NCI-H2196 (cell line): ENCODE results near the gene NKX2-3.

Source experiments
- DNase-seq: peaks from one replicate; lab custom pipeline; 2025; ENCODE audit not compliant: unreplicated experiment; lab: John Stamatoyannopoulos, UW

Gene NKX2-3

DNA sequence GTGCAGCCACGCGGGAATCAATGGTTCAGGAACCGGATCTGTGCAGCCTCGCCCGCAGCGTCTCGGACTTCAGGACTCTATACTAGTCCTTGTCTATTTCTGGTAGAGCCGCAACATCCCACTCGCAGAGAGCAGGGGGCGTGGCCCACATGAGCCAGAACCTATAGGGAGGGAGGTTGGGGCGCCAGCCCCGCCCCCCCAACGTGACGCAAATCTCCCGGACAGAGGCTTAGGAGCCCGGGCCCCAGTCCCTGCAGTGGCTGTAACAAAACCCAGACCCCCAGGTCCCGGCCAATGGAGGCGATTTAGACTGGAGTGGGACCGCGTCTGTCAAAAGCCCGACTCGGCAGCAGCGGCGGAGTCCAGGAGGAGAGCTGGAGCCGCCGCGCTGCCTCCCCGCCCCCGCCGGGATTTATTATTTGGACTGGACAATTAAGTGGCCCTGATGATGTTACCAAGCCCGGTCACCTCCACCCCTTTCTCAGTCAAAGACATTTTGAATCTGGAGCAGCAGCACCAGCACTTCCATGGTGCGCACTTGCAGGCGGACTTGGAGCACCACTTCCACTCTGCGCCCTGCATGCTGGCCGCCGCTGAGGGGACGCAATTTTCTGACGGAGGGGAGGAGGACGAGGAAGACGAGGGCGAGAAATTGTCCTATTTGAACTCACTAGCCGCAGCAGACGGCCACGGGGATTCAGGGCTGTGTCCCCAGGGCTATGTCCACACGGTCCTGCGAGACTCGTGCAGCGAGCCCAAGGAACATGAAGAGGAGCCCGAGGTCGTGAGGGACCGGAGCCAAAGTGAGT, at the start of gene NKX2-3:
TSS of gene NKX2-3 (plus strand) at position 256 of the 809 bp plus-strand sequence. CDS start at position 446, 190 bp downstream.
- no peak for DNase-seq

DNA sequence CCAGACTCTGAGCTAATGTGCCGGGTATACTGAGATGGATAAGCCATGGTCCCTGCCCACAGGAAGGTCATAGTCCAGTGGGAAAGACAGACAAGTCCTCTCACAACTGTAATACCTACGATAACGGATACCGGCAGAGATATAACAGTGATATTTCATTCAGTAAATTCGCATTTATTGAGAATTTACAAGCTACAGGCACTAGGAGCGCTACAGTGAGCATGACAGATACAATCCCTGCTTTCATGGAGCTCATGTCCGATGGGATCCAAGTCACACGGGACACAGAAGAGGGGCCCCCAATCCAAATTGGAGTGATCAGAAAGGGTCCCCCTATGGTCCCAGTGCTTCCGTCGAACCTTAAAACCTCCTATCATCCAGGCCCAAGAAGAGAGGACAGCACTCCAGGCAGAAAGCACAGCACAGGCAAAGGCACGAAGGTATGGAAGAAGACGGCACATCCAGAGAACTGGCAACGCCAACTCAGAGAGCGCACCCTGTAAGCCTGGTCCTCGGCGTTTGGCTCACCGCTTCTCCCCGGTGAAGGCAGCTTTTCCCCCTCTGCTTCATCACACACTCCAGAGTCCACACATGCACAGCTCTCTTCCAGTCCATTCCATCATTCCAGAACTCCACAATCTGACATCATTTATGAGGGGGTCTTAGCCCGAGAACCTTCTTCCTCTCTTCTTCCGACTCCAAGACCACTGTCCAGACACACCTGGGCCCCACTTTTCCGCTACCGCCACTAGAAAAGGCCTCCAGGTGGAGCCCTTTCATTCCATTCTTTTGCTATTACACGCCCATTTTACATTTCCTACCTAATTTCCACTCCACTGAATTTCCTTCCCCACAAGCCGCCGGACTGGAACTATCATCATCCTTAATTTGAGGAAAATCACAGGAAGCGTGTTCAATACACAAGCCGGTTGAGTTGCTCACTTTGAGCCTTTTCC, 47.8 kb upstream of the NKX2-3 start:
- DNase-seq: no peak

DNA sequence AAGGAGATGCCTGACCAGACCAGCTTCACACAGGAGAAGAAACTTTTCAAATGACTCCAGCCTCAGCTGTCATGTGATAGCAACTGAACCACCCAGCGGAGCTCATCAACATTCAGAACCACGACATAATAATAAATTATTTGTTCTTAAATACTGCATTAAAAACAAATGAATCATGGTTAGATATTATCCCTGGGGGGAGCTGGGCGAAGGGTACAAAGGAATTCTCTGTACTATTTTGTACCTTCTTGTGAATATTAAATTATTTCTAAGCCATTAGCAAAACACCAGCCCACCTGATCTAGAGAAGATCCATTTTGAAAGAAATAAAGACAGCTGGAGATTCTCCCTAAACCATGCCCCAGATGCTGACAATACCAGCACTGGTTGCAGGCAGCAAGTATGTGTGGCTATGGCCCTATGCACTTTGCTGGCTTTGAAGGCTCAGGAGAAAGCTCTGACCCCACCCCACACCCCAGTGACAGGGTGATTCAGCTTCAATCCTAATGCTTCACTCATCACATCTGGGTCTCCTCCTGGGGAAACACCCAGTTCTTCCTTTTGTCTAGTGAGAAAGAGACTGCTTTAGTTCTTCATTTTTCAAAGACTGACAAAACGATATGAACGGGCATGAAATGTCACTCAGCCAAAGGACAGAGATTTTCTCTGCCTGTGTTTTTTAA, 45.5 kb upstream of the NKX2-3 start:
- no peak for DNase-seq

DNA sequence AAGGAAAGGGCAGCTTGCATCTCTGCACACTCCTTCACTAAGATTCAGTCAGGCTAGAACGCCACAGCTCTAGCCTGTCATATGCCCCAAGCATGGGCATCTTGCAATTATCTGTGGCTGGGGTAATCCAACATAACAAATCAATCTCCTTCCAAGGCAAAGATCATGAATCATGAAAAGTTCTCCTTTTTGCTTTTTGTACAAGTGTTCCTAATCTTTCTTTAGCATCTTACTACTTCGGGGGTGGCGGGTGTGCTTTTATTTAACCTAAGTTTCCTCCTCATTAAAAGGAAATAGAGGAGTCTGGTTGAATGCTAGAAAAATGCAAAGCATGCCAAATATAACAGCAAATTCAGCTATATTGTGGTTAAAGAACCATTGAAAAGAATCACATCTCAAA, 43.5 kb upstream of the NKX2-3 start:
- no peak for DNase-seq

DNA sequence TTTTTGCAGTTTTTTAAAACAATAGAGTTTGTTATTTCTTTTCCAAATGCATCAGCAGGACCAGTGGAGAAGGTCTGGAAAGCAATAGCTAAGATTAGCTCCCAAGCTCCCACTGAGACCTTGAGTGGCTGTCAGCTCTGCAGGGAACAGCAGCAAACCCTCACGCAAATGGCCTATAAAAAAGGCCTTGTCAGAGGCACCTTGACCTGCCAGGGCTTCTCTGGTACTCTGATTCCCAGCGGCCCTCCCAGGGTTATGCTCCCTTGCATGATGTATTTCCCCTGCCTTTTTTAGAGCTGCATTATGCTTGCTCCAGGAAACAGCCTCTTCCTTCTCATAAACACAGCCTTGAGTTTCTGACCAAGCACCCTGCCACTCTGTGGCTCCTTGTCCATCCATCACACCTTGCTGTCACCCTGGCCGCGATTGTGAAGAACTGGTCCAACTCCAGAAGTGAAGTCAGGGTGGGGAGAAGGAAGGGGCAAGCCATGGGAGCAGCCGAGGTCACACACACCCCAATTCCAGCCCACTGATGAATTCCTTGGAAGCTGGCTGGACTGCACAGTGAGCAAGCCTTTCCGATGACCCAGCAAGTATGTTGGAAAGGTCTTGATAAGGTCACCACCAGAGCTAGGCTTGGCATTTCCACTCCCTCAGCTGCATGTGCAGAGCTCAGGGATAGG, 35.3 kb upstream of the NKX2-3 start:
- DNase-seq: no peak

DNA sequence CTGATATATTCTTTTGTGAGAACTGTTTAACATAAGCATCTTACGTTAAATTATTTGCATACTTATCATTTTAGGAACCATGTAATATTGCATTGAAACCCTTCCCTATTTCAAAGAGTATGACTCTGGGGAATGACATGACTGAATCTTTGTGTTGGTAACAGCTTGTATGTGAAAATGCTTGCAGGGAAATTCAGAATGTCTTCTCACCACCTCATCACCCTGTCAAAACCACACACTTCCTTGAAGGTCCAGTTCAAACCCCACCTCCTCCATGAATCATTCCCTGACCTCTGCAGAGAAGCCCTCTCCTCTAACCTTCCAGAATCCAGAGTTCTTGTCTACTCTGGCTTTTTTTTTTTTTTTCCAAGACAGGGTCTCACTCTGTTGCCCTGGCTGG, 26.3 kb upstream of the NKX2-3 start:
- no peak for DNase-seq

DNA sequence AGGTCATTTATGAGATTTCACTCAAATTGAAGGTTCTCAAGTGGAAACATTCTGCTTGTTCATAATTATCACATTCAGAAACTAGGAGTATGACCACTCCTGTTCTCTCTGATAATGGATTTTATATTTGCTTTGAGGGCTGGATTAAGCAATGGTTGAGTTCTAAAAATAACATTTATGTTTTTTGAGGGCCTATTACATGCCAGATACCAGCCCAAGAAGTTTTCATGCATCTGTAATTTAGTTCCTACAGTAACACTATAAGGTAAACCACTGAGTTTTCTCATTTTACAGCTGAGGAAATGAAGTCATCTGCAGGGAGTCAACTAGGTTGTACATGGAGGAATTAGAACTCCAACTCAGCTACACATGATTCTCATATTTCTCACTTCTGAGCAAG, 25.5 kb upstream of the NKX2-3 start:
- no peak for DNase-seq

DNA sequence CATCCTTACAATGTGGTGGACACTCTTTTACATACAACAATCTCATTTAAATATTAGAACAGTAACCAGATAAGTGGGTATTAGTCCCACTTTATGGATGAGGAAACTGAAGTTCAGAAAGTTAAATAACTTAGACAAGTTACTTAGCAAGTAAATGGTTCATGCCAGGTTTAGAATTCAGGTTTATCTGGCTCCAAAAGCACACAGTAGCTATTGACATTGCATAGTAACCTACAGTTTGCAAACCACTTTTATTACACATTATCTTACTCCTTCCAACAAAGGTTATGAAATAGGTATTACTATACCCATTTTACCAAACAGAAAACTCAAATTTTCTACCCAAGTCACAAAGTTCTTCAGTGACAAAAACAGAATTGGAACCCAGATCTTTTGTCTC, 19.7 kb upstream of the NKX2-3 start:
- no peak for DNase-seq

DNA sequence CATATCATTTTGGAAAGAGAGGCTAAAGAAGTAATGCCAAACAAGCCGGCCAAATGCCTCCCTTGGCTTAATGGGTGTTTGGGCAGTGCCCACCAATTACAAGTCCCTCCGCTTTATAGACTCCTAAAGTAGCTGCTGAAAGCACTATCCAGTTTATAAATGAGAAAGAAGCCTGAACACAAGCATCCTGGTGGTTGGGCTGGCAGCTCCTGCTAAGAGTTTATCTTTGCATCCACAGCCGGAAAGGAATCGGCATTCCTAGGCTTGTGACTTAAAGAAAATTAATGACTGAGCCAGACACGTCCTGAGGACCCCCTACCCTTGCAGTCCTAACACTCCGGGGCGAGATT, 13.1 kb upstream of the NKX2-3 start:
- DNase-seq: no peak

DNA sequence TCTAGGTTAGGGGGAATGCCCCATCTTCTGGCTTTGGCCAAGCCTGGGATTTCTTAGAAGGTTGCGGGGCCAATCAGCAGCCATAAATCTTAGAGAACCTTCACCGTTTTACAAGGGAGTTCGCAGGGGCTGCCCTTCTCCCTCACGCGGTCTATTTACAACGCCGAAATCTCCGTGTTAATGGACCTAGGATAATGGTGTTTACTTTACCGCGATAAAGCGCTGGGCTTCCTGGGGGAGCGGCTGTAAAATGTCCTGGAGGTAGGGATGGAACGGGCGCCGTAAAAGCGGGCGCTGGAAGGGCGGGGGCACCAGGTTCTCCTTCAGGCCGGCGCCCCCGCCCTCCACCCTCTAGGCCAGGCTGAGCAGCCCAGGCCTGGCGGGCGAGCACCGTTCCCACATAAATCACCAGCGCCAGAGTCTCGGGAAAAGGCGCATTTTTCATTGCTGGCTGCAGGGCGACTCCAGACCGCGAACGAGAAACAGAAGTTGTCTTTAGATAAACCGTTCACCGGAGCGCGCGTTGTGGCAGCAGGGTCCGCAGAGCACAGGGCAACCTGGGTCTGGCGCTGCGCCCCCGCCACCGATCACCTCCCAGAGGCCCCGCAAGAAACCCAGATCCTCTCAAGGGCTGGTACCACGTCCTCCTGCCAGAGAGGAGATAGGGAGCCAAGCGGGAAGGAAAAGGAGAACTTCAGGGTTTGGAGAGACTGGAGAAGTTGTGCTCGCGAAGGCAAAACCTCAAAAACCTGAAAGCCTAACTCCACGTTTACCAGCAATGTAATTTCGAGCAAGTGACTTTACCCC, 12.5 kb upstream of the NKX2-3 start:
- no peak for DNase-seq

DNA sequence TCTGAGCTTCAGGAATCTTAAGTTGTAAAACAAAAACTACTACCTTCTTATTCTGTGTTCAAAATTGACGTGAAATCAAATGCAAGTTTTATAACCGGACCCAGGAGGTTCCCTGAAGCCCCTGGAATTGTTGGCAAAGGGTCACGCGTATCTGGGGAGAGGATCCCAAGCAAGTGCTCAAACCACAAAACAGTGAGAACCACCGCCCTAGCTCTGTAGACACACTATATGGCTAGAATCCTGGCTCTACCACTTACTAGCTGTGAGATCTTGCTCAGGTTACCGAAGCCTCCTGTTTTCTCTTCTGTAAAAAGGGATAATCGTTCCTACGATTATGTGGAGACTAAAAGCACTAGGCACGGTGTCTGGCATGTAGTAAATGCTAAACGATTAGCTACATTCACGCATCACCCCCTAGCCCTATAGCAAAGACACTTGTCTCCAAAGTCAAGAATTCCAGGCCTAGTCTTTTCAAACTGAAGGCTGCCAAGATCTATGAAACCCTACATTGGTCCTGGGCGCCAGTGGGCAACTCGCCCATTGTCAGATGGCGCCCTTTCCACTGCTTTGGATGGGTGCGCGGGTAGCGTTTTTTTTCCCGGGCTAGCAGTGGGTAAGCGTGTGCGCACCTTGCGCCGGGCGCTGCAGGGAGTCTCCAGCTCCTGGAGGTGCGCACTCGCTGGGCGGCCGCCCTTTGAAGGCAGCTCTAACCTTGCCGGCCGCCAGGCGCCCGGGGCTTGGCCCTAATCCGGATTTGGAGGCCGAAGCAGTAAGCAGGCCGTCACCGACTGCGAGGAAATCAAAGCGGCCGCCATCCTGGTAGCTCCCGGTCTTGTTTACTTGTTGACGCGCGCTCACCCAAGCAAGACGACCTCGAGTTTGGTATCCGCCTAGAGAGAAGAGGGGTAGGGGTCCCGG, 11.6 kb upstream of the NKX2-3 start:
- DNase-seq: no peak

DNA sequence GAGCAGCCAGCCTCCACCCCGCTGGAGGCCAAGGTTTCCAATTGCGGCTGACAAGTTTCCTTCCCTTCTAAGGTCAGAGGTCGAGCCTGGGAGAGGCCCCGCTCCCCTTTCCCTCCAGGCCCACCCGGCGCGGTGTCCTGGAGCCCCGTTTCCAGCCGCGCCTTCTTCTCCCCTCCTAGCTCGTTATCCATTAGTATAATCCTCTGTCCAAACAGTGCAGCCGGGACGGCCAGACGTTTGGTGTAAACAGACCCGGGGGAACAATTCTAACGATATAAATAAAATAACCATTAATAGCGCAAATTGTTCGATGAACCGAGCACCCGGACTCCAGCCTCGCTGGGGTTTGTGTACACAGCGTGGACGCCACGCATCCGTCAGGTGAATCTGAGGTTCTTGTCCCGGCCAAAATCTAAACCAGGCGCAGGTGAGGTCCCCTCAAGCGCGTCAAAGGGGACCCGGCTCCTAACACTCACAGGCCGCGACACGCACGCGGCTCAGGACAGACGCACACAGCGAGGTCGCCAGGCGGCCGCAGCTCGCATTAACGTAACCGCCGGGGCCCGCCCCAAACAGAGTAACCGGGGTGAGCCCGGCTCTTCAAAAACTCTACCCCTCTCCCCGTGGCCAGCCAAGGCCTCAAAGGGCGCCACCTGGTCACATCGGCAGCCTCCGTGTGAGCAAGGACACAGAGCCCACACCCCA, 10.8 kb upstream of the NKX2-3 start:
- no peak for DNase-seq

DNA sequence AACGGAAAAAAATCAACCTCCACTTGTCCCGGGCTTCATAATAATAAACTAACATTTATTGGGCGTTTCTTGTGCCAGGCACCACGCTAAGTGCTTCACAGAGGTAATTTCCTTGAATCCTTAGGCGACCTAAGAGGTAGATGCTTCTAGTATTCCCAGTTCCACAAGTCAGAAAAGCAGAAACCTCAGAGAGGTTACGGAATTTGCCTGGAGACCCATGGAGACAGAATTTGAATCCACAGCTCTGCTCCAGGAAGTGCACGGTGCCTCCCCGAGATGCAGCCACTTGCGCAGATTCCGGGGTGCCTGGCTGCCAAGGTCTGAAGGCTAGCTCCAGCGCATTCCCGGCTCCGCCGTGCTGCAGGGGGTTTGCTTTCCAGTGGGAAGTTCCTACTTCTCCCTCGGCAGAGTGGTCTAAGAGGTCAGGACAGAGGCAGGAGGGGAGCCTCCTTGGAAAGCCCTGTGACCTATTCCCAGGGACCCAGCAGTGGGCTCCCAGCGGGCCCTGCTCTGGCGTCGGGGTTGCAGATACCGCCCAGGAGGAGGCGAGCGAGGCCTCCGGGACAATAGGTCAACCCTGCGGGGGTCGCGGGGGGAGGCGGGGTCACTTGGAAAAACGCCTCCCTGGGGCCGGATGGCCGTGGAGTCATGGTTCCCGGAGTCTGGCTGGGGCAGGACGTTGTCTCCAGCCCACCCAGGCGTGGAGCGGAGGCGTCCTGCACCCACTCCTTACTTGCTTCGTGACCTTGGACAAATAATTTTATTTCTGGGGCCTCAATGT, 10.1 kb upstream of the NKX2-3 start:
- no peak for DNase-seq

DNA sequence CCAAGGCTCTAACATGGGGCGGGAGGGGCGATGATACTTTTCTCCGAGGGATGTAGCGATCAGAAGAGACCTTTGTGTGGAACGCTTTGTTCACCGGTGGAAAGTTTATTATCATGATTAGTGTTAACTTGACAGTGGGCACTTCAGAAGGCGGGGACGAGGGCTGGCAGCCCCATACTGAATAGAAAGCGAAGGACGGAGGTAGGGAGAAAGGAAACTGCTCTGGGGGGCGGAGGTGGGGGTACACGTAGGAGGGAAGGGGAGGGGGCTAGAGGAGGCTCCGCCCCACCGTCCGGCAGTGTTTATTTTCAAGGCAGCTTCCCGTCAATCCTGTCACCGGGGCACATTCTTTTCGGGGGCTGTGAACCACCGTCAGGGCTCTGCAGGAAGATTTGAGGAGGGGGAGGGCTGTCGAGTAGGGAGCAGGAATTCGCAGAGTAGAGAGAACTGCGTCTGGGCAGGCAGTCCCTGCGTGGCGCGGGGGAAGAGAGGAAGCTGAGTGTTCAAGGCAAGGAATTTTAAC, 9.4 kb upstream of the NKX2-3 start:
- DNase-seq: no peak

DNA sequence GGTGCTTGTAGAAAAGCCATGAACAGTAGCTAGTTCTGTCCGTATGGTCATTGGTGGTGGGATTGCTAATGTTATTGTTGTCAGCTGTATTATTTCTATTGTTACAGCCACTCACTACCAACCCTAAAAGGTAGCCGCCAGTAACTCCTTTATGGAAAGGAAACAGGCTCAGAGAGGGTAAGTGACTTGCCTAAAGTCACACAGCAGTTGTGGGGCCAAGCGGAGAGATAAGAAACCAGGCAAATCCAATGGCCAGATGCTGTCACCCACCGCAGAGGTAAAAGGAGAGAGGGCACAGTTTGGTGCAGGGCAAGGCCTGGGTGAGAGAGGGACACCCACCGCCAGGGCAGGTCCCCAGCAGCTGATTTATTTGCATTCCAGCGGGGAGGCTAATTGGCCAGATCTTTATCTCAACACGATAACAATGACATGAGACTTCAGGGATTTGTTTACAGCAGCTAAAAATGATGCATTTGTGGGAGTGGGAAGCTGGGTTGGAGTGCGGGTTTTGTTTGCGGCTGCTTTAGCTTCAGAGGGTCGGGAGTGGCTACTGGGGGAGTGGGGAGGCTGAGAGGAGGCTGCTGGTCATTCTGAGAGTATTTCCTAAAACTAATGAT, 8.6 kb upstream of the NKX2-3 start:
- no peak for DNase-seq

DNA sequence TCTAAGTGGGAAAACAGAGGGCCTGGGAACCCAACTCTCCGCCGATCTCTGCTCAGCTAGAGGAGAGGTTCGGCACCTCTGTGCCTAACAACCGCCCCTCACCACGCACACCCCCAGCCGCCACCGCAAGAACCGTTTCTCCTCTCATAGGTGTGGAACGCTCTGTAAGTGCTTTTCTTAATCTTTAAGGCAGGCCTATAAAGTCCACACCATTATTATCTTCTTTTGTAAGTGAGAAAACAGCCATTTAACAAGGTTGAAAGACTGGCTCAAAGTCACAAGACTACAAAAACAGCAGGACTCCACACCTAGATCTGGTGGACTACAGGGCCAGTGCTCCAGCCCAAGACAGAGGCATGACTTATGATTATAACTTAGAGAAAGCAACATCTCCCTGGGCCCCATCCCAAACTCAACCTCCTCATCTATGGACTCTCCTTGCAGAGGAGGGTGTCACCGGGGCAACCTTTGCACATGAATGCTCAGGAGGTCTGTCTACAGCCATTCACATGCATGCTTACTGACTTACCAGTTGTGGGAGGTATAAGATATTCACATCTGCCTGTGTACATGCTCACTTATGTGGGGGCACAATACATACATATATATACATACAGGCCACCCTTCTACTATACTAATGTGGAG, 7.9 kb upstream of the NKX2-3 start:
- no peak for DNase-seq

DNA sequence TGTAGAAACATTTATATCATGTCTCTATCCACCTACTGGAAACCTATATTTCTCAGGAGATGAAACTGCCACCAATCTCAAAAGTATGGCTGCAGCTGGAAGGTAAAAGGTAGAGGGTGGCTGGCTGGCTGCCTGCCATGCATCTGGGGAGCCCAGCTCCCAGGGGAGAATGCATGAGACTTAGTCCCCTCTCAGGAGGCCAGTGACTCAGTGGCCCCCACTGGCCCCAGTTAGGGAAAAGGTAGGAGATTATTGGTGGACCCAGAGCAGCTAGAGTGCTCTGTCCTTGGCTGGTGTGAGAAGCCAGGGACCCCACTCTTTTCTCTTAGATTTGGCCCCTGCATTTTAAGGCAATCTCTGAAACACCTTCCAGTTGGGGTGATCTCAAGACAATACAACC, 6.8 kb upstream of the NKX2-3 start:
- no peak for DNase-seq
